SIG-M5 treated with dmso at 0.1 percent for 504 hours (cell line): ENCODE data around the gene KLHDC7B.

Source experiments
- DNase-seq: peaks from one replicate; lab custom pipeline; 2025; ENCODE audit not compliant: unreplicated experiment; lab: John Stamatoyannopoulos, UW

The KLHDC7B gene

GRCh38 chr22:50529416-50529896 is 16.2 kb upstream of the KLHDC7B start:
- DNase-seq, result peak; percentile 41

GRCh38 chr22:50529897-50530579 is 15.7 kb upstream of the KLHDC7B start, which contains the start of gene TYMP:
Gene TYMP, minus strand, starts transcription at chr22:50530012. Its CDS starts 303 bp downstream, at chr22:50529709.
- peak; percentile 79 for DNase-seq

GRCh38 chr22:50530580-50530876 is 15.2 kb upstream of the KLHDC7B start:
- no peak for DNase-seq

- peak; percentile 87 for DNase-seq
Observed at GRCh38 chr22:50530877-50531545, 14.7 kb upstream of the KLHDC7B start.

GRCh38 chr22:50531546-50531961 is 14.1 kb upstream of the KLHDC7B start:
- peak; percentile 45 for DNase-seq

GRCh38 chr22:50531962-50532674 is 13.6 kb upstream of the KLHDC7B start:
- DNase-seq, result no peak

- DNase-seq, result no peak
Observed at GRCh38 chr22:50532824-50533796, 12.6 kb upstream of the KLHDC7B start.

- DNase-seq, result peak; percentile 76
Observed at GRCh38 chr22:50533856-50534711, 11.6 kb upstream of the KLHDC7B start.

- no peak for DNase-seq
Observed at GRCh38 chr22:50535113-50535512, 10.6 kb upstream of the KLHDC7B start.

GRCh38 chr22:50536226-50536625 is 9.5 kb upstream of the KLHDC7B start:
- DNase-seq, result no peak

- DNase-seq, result no peak
Observed at GRCh38 chr22:50537765-50538164, 7.9 kb upstream of the KLHDC7B start.

GRCh38 chr22:50540381-50540780 is 5.3 kb upstream of the KLHDC7B start:
- DNase-seq, result no peak

- peak; percentile 69 for DNase-seq
Observed at GRCh38 chr22:50541667-50542026, 4.1 kb upstream of the KLHDC7B start.

GRCh38 chr22:50542416-50542927 is 3.2 kb upstream of the KLHDC7B start:
- DNase-seq, result peak; percentile 91

- no peak for DNase-seq
Observed at GRCh38 chr22:50544078-50544745, 1.5 kb upstream of the KLHDC7B start.

GRCh38 chr22:50544746-50545253 is 899 bp upstream of the KLHDC7B start:
- no peak for DNase-seq

GRCh38 chr22:50546326-50547262 is 895 bp downstream of the KLHDC7B start:
- DNase-seq, result no peak
